Measurements from ENCODE around the gene SGMS1.

DNA sequence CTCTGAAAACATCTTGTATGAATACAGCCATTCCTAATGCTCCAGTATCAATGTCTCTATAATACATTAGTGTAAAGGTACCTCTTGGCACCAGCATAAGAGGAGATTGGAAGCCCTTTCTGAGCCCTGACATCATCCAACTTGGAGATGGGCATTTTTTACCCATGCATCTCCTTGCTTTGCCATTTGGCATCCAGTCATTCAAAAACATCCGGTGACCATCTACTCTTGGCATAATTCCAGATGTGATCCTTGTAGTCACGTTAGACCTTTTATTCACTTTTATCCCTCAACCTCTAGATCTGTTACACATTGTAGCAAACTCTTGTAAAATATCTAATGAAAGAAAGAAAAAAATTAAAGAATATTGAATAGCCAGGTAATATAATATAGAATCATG is 17.9 kb upstream of the SGMS1 start:
- no peak for TF ChIP-seq CTCF (conservative IDR thresholded peaks at IDR 0.05 in 1 of 2, IDR thresholded peaks at IDR 0.05 in 1 of 2; ENCODE audit: low read depth in 1 of 2, low read length in 2 of 2)
- no peak for TF ChIP-seq EZH2 (IDR thresholded peaks at IDR 0.05; ENCODE audit: low read length, missing control alignments)
